Esophagus muscularis mucosa (tissue), 3 donors: Measurements from ENCODE around the gene HGD.

ENCODE experiments used
- CTCF ChIP-seq, 3 experiments: fragments of 200-600 bp in 2 of 3; fragments of 450-650 bp in 1 of 3; sonication (generic) in 2 of 3; IDR thresholded peaks; one replicate each; pipeline ENCODE4 v1.5.1; 2017 to 2019; ENCODE audit warnings: antibody characterized with exemption in 3 of 3, mild to moderate bottlenecking in 2 of 3, moderate library complexity in 1 of 3
- POLR2A ChIP-seq: fragments of 450-650 bp; IDR thresholded peaks from one replicate; pipeline ENCODE4 v1.6.1; 2017; ENCODE audit warnings: antibody characterized with exemption, moderate library complexity, mild to moderate bottlenecking, low read depth
- POLR2AphosphoS5 ChIP-seq, 2 donors: sonication (generic); formaldehyde crosslinking; IDR thresholded peaks; one replicate each; pipeline ENCODE4 v1.6.1; 2017; ENCODE audit warnings: antibody characterized with exemption in 2 of 2

- TF ChIP-seq POLR2AphosphoS5 (IDR thresholded peaks at IDR 0.05) (no peak), CTCF (IDR thresholded peaks at IDR 0.05) (no peak), POLR2A (no peak)
These were observed 59.6 kb downstream of the HGD start for GRCh38 chr3:120622457-120622856.
